Esophagus squamous epithelium (tissue), 4 donors: ENCODE data around the gene TENT4B.

Experiments used
- CTCF ChIP-seq, 6 experiments: fragments of 450-650 bp in 4 of 6; fragments of 200-600 bp in 2 of 6; sonication (generic) in 2 of 6; IDR thresholded peaks; one replicate each; pipeline ENCODE4 v1.5.1; 2016 to 2019; ENCODE audit warnings: antibody characterized with exemption in 6 of 6, mild to moderate bottlenecking in 4 of 6, moderate library complexity in 4 of 6
- POLR2A ChIP-seq, 4 donors: fragments of 450-650 bp; IDR thresholded peaks; one replicate each; pipeline ENCODE4 v1.6.1; 2017; ENCODE audit warnings: antibody characterized with exemption in 4 of 4, mild to moderate bottlenecking in 4 of 4, moderate library complexity in 3 of 4

GRCh38 chr16:50203681-50204080, 50.6 kb downstream of the TENT4B start:
- TF ChIP-seq CTCF (IDR thresholded peaks at IDR 0.05) (no peak), POLR2A (IDR thresholded peaks at IDR 0.05) (no peak)
